ENCODE measurements around the gene JAM2.

Gene JAM2, protein sequence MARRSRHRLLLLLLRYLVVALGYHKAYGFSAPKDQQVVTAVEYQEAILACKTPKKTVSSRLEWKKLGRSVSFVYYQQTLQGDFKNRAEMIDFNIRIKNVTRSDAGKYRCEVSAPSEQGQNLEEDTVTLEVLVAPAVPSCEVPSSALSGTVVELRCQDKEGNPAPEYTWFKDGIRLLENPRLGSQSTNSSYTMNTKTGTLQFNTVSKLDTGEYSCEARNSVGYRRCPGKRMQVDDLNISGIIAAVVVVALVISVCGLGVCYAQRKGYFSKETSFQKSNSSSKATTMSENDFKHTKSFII

GRCh38 chr21:25638660-25639550, at the start of gene JAM2:
Gene JAM2 (plus strand): TSS chr21:25639258. CDS start chr21:25639822, 564 bp downstream.
- Histone ChIP-seq H3K79me2 (ENCODE audit: low read length) (no peaks in the 10 kb centered on the region), H3K27ac (ENCODE audit: low read length) (peak within 1 kb of the TSS; percentile 31), H3K4me2 (ENCODE audit: low read length) (peak within 1 kb of the TSS; percentile 90), H4K20me1 (ENCODE audit: insufficient read depth, low read length) (no peaks in the 10 kb centered on the region), H3K9ac (ENCODE audit: low read length) (peak within 1 kb of the TSS; percentile 79), H3K4me1 (ENCODE audit: low read length) (peaks cover 20% of the 10 kb centered on the region), H3K4me3 (ENCODE audit: low read length) (peak within 1 kb of the TSS; percentile 83), H3K27me3 (ENCODE audit: low read depth, low read length) (no peaks in the 10 kb centered on the region), H3K9me3 (ENCODE audit: insufficient read depth, low read length) (no peaks in the 10 kb centered on the region), H3K36me3 (replicated peaks; ENCODE audit: low read depth, low read length) (no peaks in the 10 kb centered on the region), H2AFZ (ENCODE audit: low read depth, low read length) (peak within 1 kb of the TSS; percentile 85)
- no peak for TF ChIP-seq EZH2phosphoT487 (IDR thresholded peaks at IDR 0.05; ENCODE audit: low read depth)
- TF ChIP-seq, protein P1, sequence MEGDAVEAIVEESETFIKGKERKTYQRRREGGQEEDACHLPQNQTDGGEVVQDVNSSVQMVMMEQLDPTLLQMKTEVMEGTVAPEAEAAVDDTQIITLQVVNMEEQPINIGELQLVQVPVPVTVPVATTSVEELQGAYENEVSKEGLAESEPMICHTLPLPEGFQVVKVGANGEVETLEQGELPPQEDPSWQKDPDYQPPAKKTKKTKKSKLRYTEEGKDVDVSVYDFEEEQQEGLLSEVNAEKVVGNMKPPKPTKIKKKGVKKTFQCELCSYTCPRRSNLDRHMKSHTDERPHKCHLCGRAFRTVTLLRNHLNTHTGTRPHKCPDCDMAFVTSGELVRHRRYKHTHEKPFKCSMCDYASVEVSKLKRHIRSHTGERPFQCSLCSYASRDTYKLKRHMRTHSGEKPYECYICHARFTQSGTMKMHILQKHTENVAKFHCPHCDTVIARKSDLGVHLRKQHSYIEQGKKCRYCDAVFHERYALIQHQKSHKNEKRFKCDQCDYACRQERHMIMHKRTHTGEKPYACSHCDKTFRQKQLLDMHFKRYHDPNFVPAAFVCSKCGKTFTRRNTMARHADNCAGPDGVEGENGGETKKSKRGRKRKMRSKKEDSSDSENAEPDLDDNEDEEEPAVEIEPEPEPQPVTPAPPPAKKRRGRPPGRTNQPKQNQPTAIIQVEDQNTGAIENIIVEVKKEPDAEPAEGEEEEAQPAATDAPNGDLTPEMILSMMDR (IDR thresholded peaks at IDR 0.05; ENCODE audit: low read depth, low read length): no peak

- Histone ChIP-seq H3K4me1 (ENCODE audit: low read length) (peaks cover 7% of the 10 kb centered on the region; the same call in 1 of the 2 replicates), H3K36me3 (replicated peaks; ENCODE audit: low read depth, low read length) (peaks cover 60% of the 10 kb centered on the region), H3K4me3 (ENCODE audit: low read length) (no peak overlapping the region), H3K79me2 (ENCODE audit: low read length) (peaks cover 8% of the 10 kb centered on the region), H2AFZ (ENCODE audit: low read depth, low read length) (no peak overlapping the region), H3K9ac (ENCODE audit: low read length) (no peak overlapping the region), H3K4me2 (ENCODE audit: low read length) (no peak overlapping the region), H3K27ac (ENCODE audit: low read length) (no peak overlapping the region), H3K9me3 (ENCODE audit: insufficient read depth, low read length) (no peaks in the 10 kb centered on the region), H4K20me1 (ENCODE audit: insufficient read depth, low read length) (no peaks in the 10 kb centered on the region), H3K27me3 (ENCODE audit: low read depth, low read length) (no peaks in the 10 kb centered on the region)
- no peak for TF ChIP-seq EZH2phosphoT487 (IDR thresholded peaks at IDR 0.05; ENCODE audit: low read depth)
- TF ChIP-seq, protein P1 (IDR thresholded peaks at IDR 0.05; ENCODE audit: low read depth, low read length): no peak
Measured at GRCh38 chr21:25589887-25590286, 49.2 kb upstream of the JAM2 start.

- Histone ChIP-seq H3K4me1 (ENCODE audit: low read length) (peaks cover 17% of the 10 kb centered on the region), H4K20me1 (ENCODE audit: insufficient read depth, low read length) (no peaks in the 10 kb centered on the region), H3K9ac (ENCODE audit: low read length) (peak within 1 kb of the TSS; percentile 91), H3K36me3 (replicated peaks; ENCODE audit: low read depth, low read length) (peaks cover 25% of the 10 kb centered on the region), H3K27me3 (ENCODE audit: low read depth, low read length) (no peaks in the 10 kb centered on the region), H2AFZ (ENCODE audit: low read depth, low read length) (peak within 1 kb of the TSS; percentile 96), H3K4me2 (ENCODE audit: low read length) (peak within 1 kb of the TSS; percentile 96), H3K27ac (ENCODE audit: low read length) (peak within 1 kb of the TSS; percentile 55), H3K9me3 (ENCODE audit: insufficient read depth, low read length) (no peaks in the 10 kb centered on the region), H3K4me3 (ENCODE audit: low read length) (peak within 1 kb of the TSS; percentile 97), H3K79me2 (ENCODE audit: low read length) (peaks cover 32% of the 10 kb centered on the region)
- no peak for TF ChIP-seq EZH2phosphoT487 (IDR thresholded peaks at IDR 0.05; ENCODE audit: low read depth)
- TF ChIP-seq, protein P1 (IDR thresholded peaks at IDR 0.05; ENCODE audit: low read depth, low read length): peak; percentile 62
Measured at GRCh38 chr21:25607151-25608043, 31.7 kb upstream of the JAM2 start, which contains the start of gene MRPL39. Gene MRPL39 (minus strand): TSS chr21:25607481. CDS start chr21:25607475, 6 bp downstream.

All from OCI-LY3 (cell line).